ENCODE measurements around the gene SBF2. TPM values are rescaled to one million over a fixed set of nuclear protein-coding genes. Genes with fewer than 3 reads are reported as not detected.

SBF2 gene
- total RNA-seq, 3 donors from 2014 or later, result 74.8 to 91.9 (median 88.2) TPM

DNA sequence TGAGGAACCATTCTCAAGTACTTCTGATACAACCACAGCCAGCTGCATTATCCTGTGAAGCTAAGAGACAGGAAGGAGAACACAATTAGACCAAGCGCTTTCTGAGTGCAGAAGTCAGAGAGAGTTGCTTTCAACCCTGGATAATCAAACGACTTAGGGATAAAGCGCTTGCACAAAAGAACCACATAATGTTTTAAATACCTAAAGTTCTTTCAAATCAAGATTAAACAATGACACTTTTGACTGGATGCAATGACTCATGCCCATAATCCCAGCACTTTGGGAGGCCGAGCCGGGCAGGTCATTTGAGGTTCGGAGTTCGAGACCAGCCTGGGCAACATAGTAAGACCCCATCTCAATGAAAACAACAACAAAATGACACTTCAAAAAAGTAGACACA is 485.1 kb downstream of the SBF2 start:
- no peaks in the 10 kb centered on the region for H3K9me3 ChIP-seq
- H3K4me3 ChIP-seq, result no peak overlapping the region
- intact Hi-C loops (cut with DNase I; ENCODE audit: low total_unique reads), result no loop called here
- H3K27ac ChIP-seq, result no peak overlapping the region
- DNase-seq (ENCODE audit: low spot score in 2 of 2), result no peak
- TF ChIP-seq, protein P1, sequence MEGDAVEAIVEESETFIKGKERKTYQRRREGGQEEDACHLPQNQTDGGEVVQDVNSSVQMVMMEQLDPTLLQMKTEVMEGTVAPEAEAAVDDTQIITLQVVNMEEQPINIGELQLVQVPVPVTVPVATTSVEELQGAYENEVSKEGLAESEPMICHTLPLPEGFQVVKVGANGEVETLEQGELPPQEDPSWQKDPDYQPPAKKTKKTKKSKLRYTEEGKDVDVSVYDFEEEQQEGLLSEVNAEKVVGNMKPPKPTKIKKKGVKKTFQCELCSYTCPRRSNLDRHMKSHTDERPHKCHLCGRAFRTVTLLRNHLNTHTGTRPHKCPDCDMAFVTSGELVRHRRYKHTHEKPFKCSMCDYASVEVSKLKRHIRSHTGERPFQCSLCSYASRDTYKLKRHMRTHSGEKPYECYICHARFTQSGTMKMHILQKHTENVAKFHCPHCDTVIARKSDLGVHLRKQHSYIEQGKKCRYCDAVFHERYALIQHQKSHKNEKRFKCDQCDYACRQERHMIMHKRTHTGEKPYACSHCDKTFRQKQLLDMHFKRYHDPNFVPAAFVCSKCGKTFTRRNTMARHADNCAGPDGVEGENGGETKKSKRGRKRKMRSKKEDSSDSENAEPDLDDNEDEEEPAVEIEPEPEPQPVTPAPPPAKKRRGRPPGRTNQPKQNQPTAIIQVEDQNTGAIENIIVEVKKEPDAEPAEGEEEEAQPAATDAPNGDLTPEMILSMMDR (IDR thresholded peaks at IDR 0.05), result no peak
- TF ChIP-seq POLR2AphosphoS5 (IDR thresholded peaks at IDR 0.05), result no peak
- TF ChIP-seq POLR2A (IDR thresholded peaks at IDR 0.05), result no peak
- H3K4me1 ChIP-seq, result peaks cover 0 to under 1% of the 10 kb centered on the region in 2 donors
- H3K27me3 ChIP-seq, result no peaks in the 10 kb centered on the region
- no peaks in the 10 kb centered on the region for H3K36me3 ChIP-seq

GRCh38 chr11:9806946-9807687 is 486.9 kb downstream of the SBF2 start:
- intact Hi-C loops (cut with DNase I; ENCODE audit: low total_unique reads), result no loop called here
- no peak overlapping the region for H3K27ac ChIP-seq
- H3K36me3 ChIP-seq, result no peaks in the 10 kb centered on the region
- H3K4me1 ChIP-seq, result peaks cover 0 to 6% of the 10 kb centered on the region in 2 donors
- H3K4me3 ChIP-seq, result no peak overlapping the region
- H3K27me3 ChIP-seq, result no peaks in the 10 kb centered on the region
- no peaks in the 10 kb centered on the region for H3K9me3 ChIP-seq
- DNase-seq (ENCODE audit: low spot score in 2 of 2), result no peak
- TF ChIP-seq, protein P1 (IDR thresholded peaks at IDR 0.05), result no peak
- TF ChIP-seq POLR2AphosphoS5 (IDR thresholded peaks at IDR 0.05) (no peak), POLR2A (IDR thresholded peaks at IDR 0.05) (no peak)

DNA sequence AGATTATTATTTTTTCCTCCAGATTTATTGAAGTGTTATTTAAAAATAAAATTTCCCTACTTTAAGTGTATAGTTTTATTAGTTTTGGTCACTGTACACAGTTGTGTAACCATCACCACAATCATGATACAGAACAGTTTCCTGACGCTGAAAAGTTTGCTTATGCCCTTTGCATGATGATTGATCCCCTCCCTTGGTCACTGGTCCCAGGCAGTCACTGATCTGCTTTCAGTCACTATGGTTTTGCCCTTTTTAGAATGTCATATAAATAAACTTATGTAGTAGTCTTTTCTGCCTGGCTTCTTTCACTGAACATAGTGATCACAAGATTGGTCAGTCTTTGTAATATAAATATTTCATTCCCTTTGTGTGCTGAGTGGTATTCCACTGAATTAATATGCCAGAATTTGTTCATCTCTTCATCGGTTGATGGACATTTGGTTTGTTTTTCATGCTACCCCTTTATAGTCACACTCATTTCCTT is 489.6 kb downstream of the SBF2 start:
- intact Hi-C loops (cut with DNase I; ENCODE audit: low total_unique reads), result no loop called here
- H3K4me1 ChIP-seq, result peaks cover 0 to 6% of the 10 kb centered on the region in 2 donors
- H3K4me3 ChIP-seq, result no peak overlapping the region

GRCh38 chr11:9803685-9804418 is 490.2 kb downstream of the SBF2 start:
- Histone ChIP-seq H3K27me3 (no peaks in the 10 kb centered on the region), H3K36me3 (no peaks in the 10 kb centered on the region), H3K4me1 (peaks cover 0 to 6% of the 10 kb centered on the region in 2 donors), H3K9me3 (no peaks in the 10 kb centered on the region), H3K4me3 (no peak overlapping the region), H3K27ac (peak overlapping the region; percentile 75 to 84)
- no peak for DNase-seq (ENCODE audit: low spot score in 2 of 2)
- intact Hi-C loops (cut with DNase I; ENCODE audit: low total_unique reads), result no loop called here
- TF ChIP-seq, protein P1 (IDR thresholded peaks at IDR 0.05), result no peak
- TF ChIP-seq POLR2A (IDR thresholded peaks at IDR 0.05), result no peak
- TF ChIP-seq POLR2AphosphoS5 (IDR thresholded peaks at IDR 0.05), result no peak

More for the DNA sequence above, 489.6 kb downstream of the SBF2 start:
- Histone ChIP-seq H3K36me3 (no peaks in the 10 kb centered on the region), H3K27me3 (no peaks in the 10 kb centered on the region), H3K9me3 (no peaks in the 10 kb centered on the region), H3K27ac (peak overlapping the region; percentile 70 to 75)
- no peak for DNase-seq (ENCODE audit: low spot score in 2 of 2)
- TF ChIP-seq, protein P1 (IDR thresholded peaks at IDR 0.05), result no peak
- no peak for TF ChIP-seq POLR2AphosphoS5 (IDR thresholded peaks at IDR 0.05)
- no peak for TF ChIP-seq POLR2A (IDR thresholded peaks at IDR 0.05)
